NT2/D1 (cell line): ENCODE results near the gene FABP1.

Experiments
- SUZ12 ChIP-seq: IDR thresholded peaks from 2 replicates; pipeline ENCODE4 v1.6.1; 2011; ENCODE audit not compliant: insufficient read length, insufficient read depth; ENCODE audit errors: extremely low read depth
- YY1 ChIP-seq: IDR thresholded peaks from 2 replicates; pipeline ENCODE4 v1.6.1; 2011; ENCODE audit not compliant: insufficient read length, insufficient read depth

DNA sequence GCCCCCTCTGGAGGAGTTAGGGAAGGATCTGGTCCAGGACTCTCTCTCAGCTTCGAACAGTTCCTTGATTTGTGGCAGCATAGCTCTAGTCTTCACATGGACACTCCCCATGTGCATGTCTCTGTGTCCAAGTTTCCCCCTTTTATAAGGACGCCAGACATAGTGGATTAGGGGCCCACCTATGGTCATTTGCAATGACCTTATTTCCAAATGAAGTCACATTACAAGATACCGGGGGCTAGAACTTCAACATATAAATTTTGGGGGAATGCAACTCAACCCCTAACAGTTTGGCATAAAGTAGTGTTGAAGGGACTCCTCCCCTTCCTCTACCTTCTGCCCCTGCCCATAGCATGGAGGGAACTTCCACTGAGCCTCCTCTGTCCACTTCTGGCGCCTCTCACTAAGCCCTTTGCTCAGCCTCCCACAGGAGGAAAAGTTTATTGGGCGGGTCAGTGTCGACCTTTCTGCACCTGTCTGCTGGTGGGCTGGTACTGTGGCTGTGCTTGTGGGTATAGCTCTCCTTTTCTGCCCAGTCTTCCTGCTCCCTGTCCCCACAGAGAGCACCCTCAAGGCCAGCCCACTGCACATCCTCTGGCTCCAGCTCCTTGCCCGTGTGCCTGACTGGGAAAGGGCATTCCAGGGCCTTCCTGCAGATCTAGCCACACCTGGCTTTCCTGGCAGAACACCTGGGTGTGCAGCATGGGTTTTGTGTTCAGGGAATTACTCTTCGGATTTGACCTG is 5.5 kb downstream of the FABP1 start:
- TF ChIP-seq SUZ12 (no peak), YY1 (no peak)
